Right ventricle myocardium inferior (tissue), 1 donor: ENCODE data around the gene DNAJC21. TPM values are rescaled to one million over a fixed set of nuclear protein-coding genes. Genes with fewer than 3 reads are reported as not detected.
"Not testable (repeated sequence)": the region's sequence is repeated elsewhere in the genome, so short reads cannot be mapped to it uniquely, and the experiment has no call there.

ENCODE experiments used
- ATAC-seq: fragments of 200-7000 bp; cut with Tn5 transposase; one replicate; pipeline ENCODE4 v1.9.1; 2020; ENCODE audit warnings: mild to moderate bottlenecking, moderate library complexity
- DNase-seq: peaks from one replicate; pipeline ENCODE4 v3.0.0; 2021; ENCODE audit errors: missing footprints
- intact Hi-C: fragments of 100-400 bp; cut with DNase I; formaldehyde crosslinking; loops from one replicate; pipeline ENCODE4 v1.11.0; 2022
- total RNA-seq: library from RNA; stranded (reverse); fragmentation: NEBNext Ultra II Directional; extraction: Animal tissue kit (Norgen Biotek cat#: 25700); gene quantifications from one replicate; pipeline ENCODE4 v1.2.1, GENCODE V29; 2021
- donor health status: DM: no; HTN: yes; CAD: no; lungs with severe emphysema.

Gene DNAJC21
- total RNA-seq, 1 donor from 2014 or later, result 55.5 TPM

DNA sequence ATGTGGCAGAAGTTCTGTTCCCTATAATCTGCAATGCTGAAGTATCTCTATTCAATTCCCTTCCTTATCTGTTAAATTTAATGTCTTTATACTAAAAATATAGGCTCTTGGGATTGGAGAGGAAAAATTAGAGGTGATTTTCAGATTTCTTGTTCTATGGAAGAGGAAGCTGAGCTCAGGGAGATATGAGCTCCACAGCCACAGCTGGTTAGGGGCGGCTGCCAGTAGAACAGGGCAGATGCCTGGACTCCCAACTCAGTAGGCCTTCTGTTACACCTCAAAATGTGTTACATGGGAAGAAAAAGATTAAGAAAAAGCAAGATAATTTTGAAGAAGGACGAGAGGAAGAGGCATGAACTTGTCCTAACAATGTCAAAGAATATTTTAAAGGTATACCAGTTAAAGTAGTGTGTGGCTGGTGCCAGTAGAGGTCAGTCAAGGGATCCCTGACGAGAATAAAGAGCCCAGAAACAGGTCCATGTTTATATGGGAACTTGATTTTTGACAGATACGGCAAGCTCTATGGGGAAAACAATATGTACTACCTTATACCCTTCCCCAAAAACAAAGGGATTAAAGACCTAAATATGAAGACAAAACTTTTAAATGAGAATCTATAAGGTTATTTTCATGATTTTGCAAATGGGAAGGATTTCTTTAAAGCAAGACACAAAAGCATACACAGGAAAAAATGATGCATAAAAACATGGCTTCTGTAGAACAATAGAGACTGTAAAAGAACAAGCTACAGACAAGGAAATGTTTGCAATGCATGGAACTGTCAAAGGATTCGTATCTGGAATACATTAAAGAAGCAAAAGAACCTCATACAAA is 28.7 kb downstream of the DNAJC21 start:
- intact Hi-C loops, result loop anchor here (5.0 kb wide), 2 partner anchors 224 to 244 kb away; no protein-coding TSS in a partner anchor
- DNase-seq (no peak), ATAC-seq (no peak)

- DNase-seq (no peak), ATAC-seq (no peak)
- intact Hi-C loops, result loop anchor here (5.0 kb wide), 2 partner anchors 223 to 243 kb away; no protein-coding TSS in a partner anchor
Measured at GRCh38 chr5:34959323-34959722, 30.0 kb downstream of the DNAJC21 start.

DNA sequence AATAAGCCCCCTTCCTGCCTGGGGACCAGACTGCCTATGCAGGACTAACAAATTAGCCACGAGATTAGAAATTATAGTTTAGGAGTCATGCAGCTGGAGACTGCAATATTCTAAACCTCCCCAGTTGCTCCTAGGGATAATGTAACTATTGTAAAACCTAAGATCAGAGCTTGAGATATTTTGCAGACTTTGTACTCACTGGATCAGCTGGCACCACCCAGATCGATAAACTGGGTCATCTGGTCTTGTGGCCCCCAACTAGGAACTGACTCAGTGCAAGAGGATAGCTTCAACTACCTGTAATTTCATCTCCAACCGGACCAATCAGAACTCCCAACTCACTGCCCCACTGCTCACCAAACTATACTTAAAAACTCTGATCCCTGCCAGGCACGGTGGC is 38.2 kb downstream of the DNAJC21 start:
- no peak for DNase-seq
- intact Hi-C loops, result no loop called here
- no peak for ATAC-seq

GRCh38 chr5:34968258-34968657 is 38.9 kb downstream of the DNAJC21 start:
- intact Hi-C loops, result no loop called here
- ATAC-seq, result no peak

DNA sequence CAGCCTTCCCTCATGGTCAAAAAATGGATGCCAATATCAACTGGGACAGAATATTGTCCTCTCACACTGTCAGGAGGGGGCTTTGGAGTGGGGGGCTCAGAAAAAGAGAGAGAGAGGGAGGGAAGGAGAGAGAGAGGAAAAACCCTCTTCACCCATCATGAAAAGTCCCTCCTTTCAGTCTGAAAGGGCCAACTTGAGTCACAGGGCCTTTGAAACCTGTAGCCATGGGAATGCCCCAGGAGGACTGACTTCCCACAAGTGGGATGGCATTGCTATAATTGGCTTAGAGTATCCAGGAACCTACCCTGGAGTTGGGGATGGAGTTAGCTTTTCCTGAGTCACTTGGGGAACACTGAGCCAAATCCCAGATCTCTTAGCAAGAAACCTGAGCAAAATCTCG is 41.2 kb downstream of the DNAJC21 start:
- intact Hi-C loops, result no loop called here
- ATAC-seq, result no peak
- DNase-seq, result no peak

More at GRCh38 chr5:34968258-34968657, 38.9 kb downstream of the DNAJC21 start:
- DNase-seq, result no peak

DNA sequence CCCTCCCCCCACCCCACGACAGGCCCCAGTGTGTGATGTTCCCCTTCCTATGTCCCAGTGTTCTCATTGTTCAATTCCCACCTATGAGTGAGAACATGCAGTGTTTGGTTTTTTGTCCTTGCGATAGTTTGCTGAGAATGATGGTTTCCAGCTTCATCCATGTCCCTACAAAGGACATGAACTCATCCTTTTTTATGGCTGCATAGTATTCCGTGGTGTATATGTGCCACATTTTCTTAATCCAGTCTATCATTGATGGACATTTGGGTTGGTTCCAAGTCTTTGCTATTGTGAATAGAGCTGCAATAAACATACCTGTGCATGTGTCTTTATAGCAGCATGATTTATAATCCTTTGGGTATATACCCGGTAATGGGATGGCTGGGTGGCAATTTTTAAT is 42.3 kb downstream of the DNAJC21 start:
- DNase-seq, ATAC-seq, intact Hi-C loops: not testable (repeated sequence)

GRCh38 chr5:34976347-34976746 is 47.0 kb downstream of the DNAJC21 start:
- intact Hi-C loops, result no loop called here
- ATAC-seq (no peak), DNase-seq (no peak)

- ATAC-seq, result no peak
- intact Hi-C loops, result no loop called here
- DNase-seq, result no peak
Measured at GRCh38 chr5:34977934-34978613, 48.7 kb downstream of the DNAJC21 start.

DNA sequence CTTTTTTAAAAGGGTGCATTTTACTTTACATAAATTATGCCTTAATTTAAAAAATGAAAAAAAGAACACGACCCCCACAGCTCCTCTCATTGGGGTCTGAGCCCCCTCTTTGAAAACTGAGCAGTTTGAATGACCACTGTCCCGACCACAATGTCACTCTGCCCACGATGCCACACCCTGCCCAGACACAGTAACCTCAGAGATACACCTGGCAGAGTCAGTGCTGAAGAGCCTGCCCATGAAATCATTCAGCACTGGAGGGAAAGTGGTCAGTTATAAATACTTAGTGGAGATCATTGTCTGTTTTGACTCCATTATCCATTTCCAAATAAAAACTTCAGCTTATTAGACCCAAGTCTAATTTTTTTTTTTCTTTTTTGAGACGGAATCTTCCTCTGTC is 49.3 kb downstream of the DNAJC21 start:
- no peak for ATAC-seq

GRCh38 chr5:34982823-34983222 is 53.5 kb downstream of the DNAJC21 start:
- no peak for DNase-seq
- intact Hi-C loops, result no loop called here
- ATAC-seq, result no peak

More for the DNA sequence above, 49.3 kb downstream of the DNAJC21 start:
- no peak for DNase-seq
- intact Hi-C loops, result no loop called here

GRCh38 chr5:34986965-34987364 is 57.6 kb downstream of the DNAJC21 start:
- DNase-seq (no peak), ATAC-seq (no peak)
- intact Hi-C loops, result no loop called here

GRCh38 chr5:34991486-34992238 is 62.3 kb downstream of the DNAJC21 start:
- DNase-seq (no peak), ATAC-seq (no peak)
- intact Hi-C loops, result no loop called here

GRCh38 chr5:34993951-34994350 is 64.6 kb downstream of the DNAJC21 start:
- ATAC-seq (no peak), DNase-seq (no peak)
- intact Hi-C loops, result no loop called here

DNA sequence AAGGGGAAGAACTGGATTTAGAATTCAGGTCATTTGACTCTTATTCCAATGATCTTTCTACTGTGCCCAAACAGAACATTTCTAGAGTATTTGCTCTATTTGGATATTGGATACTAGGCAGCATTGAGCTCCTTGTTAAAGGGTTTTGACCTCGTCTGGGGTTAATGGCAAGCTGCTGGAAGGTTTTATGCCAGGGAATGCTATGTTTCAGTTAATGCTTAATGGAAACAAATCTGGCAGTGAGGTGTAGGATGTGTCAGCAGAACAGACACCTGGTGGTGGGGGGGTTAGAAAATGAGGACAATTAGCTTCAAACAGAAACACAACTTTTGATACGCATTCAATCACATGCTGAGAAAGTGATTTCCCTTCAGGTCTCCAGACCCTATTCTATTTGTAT is 66.9 kb downstream of the DNAJC21 start:
- intact Hi-C loops, result no loop called here
- DNase-seq (no peak), ATAC-seq (no peak)

- DNase-seq (no peak), ATAC-seq (no peak)
- intact Hi-C loops, result no loop called here
Measured at GRCh38 chr5:34998058-34998789, 68.9 kb downstream of the DNAJC21 start.

GRCh38 chr5:35001842-35002241 is 72.5 kb downstream of the DNAJC21 start:
- ATAC-seq (no peak), DNase-seq (no peak)
- intact Hi-C loops, result loop anchor here (5.0 to 10.0 kb wide), 2 partner anchors 40 to 517 kb away; no protein-coding TSS in a partner anchor

DNA sequence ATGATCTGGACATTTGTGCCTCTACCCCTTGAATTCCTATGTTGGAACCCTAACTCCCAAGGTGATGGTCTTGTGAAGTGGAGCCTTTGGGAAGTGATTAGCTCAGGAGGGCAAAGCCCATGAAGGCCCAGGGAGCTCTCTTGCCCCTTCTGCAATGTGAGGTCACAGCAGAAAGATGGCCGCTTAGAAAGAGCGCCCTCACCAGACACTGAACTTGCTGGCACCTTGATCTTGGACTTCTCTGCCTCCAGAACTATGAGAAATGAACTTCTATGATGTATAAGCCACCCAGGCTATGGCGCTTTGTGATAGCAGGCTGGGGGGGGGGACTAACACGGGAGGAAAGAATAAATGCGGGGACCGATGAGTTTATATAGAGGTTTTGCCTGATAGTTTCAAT is 73.1 kb downstream of the DNAJC21 start:
- ATAC-seq (no peak), DNase-seq (no peak)
- intact Hi-C loops, result loop anchor here (5.0 to 10.0 kb wide), 2 partner anchors 40 to 518 kb away; no protein-coding TSS in a partner anchor
